ENCODE results near the gene FOCAD.

GRCh38 chr9:20770947-20771346 lies 86.9 kb downstream of the FOCAD start:
- TF ChIP-seq EP300 (IDR thresholded peaks at IDR 0.05; ENCODE audit: borderline replicate concordance) = no peak
- no peak for TF ChIP-seq TAF1 (IDR thresholded peaks at IDR 0.05; ENCODE audit: low read depth)
- no peak for TF ChIP-seq RAD21 (IDR thresholded peaks at IDR 0.05; ENCODE audit: low read depth)
- no peak for TF ChIP-seq CREB1 (IDR thresholded peaks at IDR 0.05; ENCODE audit: low read depth)
- TF ChIP-seq MAX (IDR thresholded peaks at IDR 0.05) = no peak
- TF ChIP-seq NFIC (IDR thresholded peaks at IDR 0.05) = no peak
- no peak for TF ChIP-seq TCF12 (IDR thresholded peaks at IDR 0.05; ENCODE audit: low read depth)
- no peak for TF ChIP-seq USF1 (IDR thresholded peaks at IDR 0.05)
- no peak for TF ChIP-seq FOXM1 (IDR thresholded peaks at IDR 0.05; ENCODE audit: borderline replicate concordance, low read depth)
- no peak for TF ChIP-seq TEAD4 (IDR thresholded peaks at IDR 0.05)
- TF ChIP-seq CEBPB (IDR thresholded peaks at IDR 0.05) = no peak
- TF ChIP-seq REST (IDR thresholded peaks at IDR 0.05; ENCODE audit: low read depth) = no peak
- no peak for TF ChIP-seq YY1 (IDR thresholded peaks at IDR 0.05; ENCODE audit: low read depth)

Measured in Ishikawa (cell line).